ENCODE data around the gene ATP5F1D.

ATP5F1D gene

DNA sequence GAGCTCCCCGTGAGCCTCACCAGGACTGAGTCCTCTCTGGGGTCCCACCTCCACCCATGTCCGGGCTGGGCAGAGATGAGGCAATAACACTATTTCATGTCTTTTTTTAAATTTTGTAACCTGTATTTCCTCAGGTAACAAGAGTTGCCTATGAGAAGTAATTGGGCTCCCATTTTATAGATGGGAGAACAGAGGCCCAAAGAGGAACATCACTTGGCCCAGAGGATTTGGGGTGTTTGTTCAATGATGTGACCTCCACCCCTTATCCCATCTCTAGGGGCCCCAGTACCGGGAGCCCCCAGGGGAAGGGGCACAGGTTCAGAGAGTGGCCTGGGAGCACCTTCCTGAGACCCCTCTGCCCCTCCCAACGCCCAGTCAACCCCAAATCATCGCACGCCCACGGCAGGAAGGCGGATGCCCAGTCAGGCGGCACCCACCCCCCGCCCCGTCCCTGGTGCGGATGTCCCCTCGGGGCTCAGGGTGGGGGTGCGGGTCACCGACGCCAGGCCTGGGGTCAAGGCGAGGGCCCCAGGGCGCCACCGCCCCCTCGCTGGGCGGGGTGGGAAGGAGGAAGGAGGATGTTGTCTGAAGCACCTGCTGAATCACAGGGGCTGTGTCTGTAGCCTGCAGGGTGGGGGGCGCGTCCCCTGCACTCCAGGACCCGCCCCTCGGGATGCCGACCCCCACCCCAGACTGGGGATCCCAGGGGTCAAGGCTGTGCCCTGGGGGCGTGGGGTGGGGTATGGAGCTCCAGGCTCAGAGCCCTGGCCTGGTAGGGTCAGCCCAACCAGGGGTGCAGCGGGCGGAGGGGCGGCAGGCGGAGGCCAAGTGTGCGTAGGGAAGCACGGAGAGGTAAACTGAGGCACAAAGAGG lies 18.6 kb downstream of the ATP5F1D start:
- no peak for DNase-seq (ENCODE audit: low read depth)
- peak overlapping the region; percentile 20; the same call in 1 of the 2 replicates for H3K4me3 ChIP-seq (ENCODE audit: control insufficient read depth, low read depth, low read length)
- TF ChIP-seq, protein P1, sequence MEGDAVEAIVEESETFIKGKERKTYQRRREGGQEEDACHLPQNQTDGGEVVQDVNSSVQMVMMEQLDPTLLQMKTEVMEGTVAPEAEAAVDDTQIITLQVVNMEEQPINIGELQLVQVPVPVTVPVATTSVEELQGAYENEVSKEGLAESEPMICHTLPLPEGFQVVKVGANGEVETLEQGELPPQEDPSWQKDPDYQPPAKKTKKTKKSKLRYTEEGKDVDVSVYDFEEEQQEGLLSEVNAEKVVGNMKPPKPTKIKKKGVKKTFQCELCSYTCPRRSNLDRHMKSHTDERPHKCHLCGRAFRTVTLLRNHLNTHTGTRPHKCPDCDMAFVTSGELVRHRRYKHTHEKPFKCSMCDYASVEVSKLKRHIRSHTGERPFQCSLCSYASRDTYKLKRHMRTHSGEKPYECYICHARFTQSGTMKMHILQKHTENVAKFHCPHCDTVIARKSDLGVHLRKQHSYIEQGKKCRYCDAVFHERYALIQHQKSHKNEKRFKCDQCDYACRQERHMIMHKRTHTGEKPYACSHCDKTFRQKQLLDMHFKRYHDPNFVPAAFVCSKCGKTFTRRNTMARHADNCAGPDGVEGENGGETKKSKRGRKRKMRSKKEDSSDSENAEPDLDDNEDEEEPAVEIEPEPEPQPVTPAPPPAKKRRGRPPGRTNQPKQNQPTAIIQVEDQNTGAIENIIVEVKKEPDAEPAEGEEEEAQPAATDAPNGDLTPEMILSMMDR (IDR thresholded peaks at IDR 0.05; ENCODE audit: control insufficient read depth, insufficient read depth, low read depth, low read length, missing control alignments) = no peak

- DNase-seq (ENCODE audit: low read depth) = peak; percentile 80
- TF ChIP-seq, protein P1 (IDR thresholded peaks at IDR 0.05; ENCODE audit: control insufficient read depth, insufficient read depth, low read depth, low read length, missing control alignments) = no peak
Measured at GRCh38 chr19:1260749-1261537, 19.4 kb downstream of the ATP5F1D start.

DNA sequence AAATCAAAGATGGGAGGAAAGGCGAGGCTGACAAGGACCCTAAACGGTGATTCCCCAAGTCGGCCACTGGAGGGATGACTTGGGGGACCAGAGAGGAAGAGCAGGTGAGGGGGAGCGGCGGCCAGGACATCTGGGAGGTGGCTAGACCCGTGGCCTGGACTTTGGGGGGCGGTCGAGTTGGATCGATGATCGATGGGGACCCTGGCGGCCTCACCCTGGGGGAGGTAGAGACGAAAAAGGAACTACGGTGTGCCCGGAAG lies 19.9 kb downstream of the ATP5F1D start:
- H3K4me3 ChIP-seq (ENCODE audit: control insufficient read depth, low read depth, low read length) = peak overlapping the region; percentile 81
- TF ChIP-seq, protein P1 (IDR thresholded peaks at IDR 0.05; ENCODE audit: control insufficient read depth, insufficient read depth, low read depth, low read length, missing control alignments) = peak; percentile 24
- DNase-seq (ENCODE audit: low read depth) = no peak

More at GRCh38 chr19:1260749-1261537, 19.4 kb downstream of the ATP5F1D start:
- peak overlapping the region; percentile 81 for H3K4me3 ChIP-seq (ENCODE audit: control insufficient read depth, low read depth, low read length)

DNA sequence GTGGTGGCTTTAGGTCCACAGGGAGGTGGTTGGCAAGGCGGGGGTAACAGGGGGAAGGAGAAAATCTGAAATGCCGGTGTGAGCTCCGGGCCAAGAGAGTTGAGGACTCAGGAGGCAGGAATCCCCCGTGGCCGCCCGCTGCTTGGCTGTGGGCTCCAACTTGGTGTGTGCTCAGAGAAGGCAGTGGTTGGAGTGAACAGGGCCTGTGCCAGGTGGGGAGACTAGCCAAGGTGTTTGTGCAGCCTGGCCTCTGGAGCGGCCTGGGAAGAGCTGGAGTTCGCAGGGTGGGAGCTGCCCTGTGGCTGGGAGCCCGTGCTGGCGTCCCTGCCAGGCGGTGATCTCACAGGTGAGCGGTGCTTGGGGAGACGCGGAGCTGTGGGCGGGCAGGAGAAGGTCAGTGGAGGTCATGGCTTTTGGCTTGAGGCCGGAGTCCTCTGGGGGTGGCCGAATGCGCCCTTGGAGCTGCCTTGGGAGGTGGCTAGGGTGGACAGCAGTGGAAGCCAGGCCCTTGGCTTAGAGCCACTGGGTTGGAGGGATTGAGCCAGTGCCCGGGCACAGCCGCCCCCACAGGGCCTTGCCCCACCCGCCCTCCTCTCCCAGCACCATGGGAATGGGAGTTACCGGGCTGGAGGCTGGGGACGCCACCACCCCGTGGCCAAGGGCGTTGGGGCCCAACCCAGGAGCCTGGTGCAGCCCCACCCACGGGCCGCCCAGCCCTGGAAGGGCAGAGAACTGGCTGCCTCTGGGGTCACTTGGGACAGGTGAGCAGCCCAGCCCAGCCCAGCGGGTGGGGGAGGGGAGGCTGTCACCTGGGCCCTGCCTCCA lies 20.5 kb downstream of the ATP5F1D start:
- DNase-seq (ENCODE audit: low read depth) = no peak
- peak overlapping the region; percentile 81 for H3K4me3 ChIP-seq (ENCODE audit: control insufficient read depth, low read depth, low read length)
- TF ChIP-seq, protein P1 (IDR thresholded peaks at IDR 0.05; ENCODE audit: control insufficient read depth, insufficient read depth, low read depth, low read length, missing control alignments) = no peak

DNA sequence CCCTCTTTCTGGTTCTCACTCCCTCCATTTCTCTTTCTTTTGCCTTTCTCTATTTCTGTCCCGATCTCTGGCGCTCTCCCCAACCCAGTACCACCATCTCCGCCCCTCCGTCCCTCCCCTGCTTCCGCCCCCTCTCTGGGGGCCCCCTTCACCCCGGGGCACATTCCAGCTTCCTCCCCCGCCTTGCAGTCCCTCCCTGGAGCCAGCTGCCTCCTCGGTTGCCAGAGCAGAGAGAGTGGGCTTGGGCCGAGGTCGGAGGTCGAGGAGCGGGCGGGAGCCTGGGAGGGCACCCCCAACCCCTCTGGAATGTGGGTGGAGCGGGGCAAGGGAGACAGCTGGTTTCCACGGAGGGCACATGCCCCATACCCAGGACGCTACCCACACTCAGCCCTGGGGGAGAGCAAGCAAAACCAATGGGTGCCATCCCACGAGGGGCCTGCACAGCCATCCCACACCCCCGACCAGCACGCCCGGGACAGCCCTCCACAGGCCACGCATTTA lies 21.1 kb downstream of the ATP5F1D start:
- DNase-seq (ENCODE audit: low read depth) = no peak
- TF ChIP-seq, protein P1 (IDR thresholded peaks at IDR 0.05; ENCODE audit: control insufficient read depth, insufficient read depth, low read depth, low read length, missing control alignments) = no peak
- no peak overlapping the region for H3K4me3 ChIP-seq (ENCODE audit: control insufficient read depth, low read depth, low read length)

DNA sequence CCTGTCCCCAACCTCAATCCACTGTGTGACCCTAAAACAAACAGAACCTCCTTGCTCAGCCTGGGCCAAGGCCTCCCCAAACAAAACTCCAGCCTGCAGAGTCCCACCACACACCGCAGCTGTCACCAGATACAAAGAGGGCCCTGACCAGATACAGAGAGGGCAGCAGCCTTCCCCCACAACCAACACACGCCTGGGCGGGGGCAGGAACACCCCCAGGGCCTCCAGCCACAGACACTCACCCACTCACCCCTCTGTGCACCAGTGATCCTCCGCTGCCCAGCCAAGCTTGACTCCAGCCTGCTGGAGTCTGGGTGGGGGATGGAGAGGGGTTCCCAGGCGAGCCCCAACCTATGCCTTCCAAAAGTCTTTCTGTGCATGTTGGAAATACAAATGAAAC lies 21.6 kb downstream of the ATP5F1D start:
- no peak for DNase-seq (ENCODE audit: low read depth)
- H3K4me3 ChIP-seq (ENCODE audit: control insufficient read depth, low read depth, low read length) = no peak overlapping the region
- TF ChIP-seq, protein P1 (IDR thresholded peaks at IDR 0.05; ENCODE audit: control insufficient read depth, insufficient read depth, low read depth, low read length, missing control alignments) = no peak
